Measurements from ENCODE around the gene RTN1. TPM values are rescaled to one million over a fixed set of nuclear protein-coding genes. Genes with fewer than 3 reads are reported as not detected.

Gene RTN1
- total RNA-seq, 4 donors from 2014 or later, result 3.0 to 7.5 (median 3.9) TPM

- H3K27me3 ChIP-seq, result no peaks in the 10 kb centered on the region
- no peaks in the 10 kb centered on the region for H3K36me3 ChIP-seq
- TF ChIP-seq, protein P1, sequence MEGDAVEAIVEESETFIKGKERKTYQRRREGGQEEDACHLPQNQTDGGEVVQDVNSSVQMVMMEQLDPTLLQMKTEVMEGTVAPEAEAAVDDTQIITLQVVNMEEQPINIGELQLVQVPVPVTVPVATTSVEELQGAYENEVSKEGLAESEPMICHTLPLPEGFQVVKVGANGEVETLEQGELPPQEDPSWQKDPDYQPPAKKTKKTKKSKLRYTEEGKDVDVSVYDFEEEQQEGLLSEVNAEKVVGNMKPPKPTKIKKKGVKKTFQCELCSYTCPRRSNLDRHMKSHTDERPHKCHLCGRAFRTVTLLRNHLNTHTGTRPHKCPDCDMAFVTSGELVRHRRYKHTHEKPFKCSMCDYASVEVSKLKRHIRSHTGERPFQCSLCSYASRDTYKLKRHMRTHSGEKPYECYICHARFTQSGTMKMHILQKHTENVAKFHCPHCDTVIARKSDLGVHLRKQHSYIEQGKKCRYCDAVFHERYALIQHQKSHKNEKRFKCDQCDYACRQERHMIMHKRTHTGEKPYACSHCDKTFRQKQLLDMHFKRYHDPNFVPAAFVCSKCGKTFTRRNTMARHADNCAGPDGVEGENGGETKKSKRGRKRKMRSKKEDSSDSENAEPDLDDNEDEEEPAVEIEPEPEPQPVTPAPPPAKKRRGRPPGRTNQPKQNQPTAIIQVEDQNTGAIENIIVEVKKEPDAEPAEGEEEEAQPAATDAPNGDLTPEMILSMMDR (IDR thresholded peaks at IDR 0.05), result peak in 1 of 2 donors; percentile 26
- no peak for TF ChIP-seq POLR2A (IDR thresholded peaks at IDR 0.05)
- H3K27ac ChIP-seq, result no peak overlapping the region
- 46% methylated on average over 8 of the region's 8 CpGs for WGBS
- DNase-seq (ENCODE audit: low spot score in 2 of 2), result no peak
- H3K4me1 ChIP-seq, result no peaks in the 10 kb centered on the region
- H3K9me3 ChIP-seq, result no peaks in the 10 kb centered on the region
- no peak overlapping the region for H3K4me3 ChIP-seq
Measured at GRCh38 chr14:59897757-59898383, 27.3 kb upstream of the RTN1 start.

DNA sequence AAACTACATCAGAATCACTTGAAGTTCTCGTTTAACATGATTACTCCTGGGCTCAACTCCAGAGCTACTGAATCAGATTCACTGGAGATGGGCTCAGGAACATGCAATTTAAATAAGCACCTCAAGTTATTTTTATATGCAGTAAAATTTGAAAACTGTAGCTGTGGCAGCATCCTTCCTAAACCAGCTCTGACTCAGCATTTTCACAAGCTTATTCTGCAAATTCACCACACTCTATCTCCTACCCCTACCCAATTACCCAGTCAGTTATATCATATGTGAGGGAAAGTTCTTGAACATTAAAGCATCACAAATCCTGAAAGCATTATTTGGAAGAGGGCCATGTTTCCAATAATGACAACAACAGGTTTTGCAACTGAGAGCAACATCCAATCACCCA is 25.1 kb upstream of the RTN1 start:
- TF ChIP-seq, protein P1 (IDR thresholded peaks at IDR 0.05), result no peak
- Histone ChIP-seq H3K4me1 (no peaks in the 10 kb centered on the region), H3K27me3 (no peaks in the 10 kb centered on the region), H3K4me3 (no peak overlapping the region), H3K9me3 (no peaks in the 10 kb centered on the region), H3K36me3 (no peaks in the 10 kb centered on the region), H3K27ac (no peak overlapping the region)
- DNase-seq (ENCODE audit: low spot score in 2 of 2), result no peak
- WGBS, result 37% methylated on average over 1 of the region's 1 CpG

DNA sequence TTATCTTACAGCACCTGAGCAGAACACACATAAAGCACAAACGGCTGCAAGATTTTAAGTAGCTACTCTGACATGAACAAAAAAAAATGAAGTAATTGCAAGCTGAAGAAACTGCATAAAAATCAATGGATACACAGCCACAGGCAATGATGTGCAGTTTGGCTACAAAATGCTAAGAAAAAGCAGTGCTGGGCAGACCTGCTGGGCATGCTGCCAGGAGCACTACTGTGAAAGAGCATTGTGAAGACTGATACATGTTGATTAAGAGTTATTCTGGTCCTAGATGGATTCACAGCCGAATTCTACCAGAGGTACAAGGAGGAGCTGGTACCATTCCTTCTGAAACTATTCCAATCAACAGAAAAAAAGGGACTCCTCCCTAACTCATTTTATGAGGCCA is 20.1 kb upstream of the RTN1 start:
- TF ChIP-seq POLR2AphosphoS5 (IDR thresholded peaks at IDR 0.05), result no peak
- TF ChIP-seq, protein P1 (IDR thresholded peaks at IDR 0.05), result no peak
- no peak for TF ChIP-seq POLR2A (IDR thresholded peaks at IDR 0.05)
- TF ChIP-seq EP300 (IDR thresholded peaks at IDR 0.05), result no peak
- no peaks in the 10 kb centered on the region for H3K36me3 ChIP-seq

GRCh38 chr14:59882957-59883356 is 12.4 kb upstream of the RTN1 start:
- peaks cover 8% of the 10 kb centered on the region for H3K27me3 ChIP-seq
- TF ChIP-seq POLR2AphosphoS5 (IDR thresholded peaks at IDR 0.05) (no peak), POLR2A (IDR thresholded peaks at IDR 0.05) (no peak), EP300 (IDR thresholded peaks at IDR 0.05) (no peak)
- TF ChIP-seq, protein P1 (IDR thresholded peaks at IDR 0.05), result no peak
- no peak overlapping the region for H3K27ac ChIP-seq
- no peak for DNase-seq (ENCODE audit: low spot score in 2 of 2)
- H3K4me1 ChIP-seq, result no peaks in the 10 kb centered on the region
- H3K36me3 ChIP-seq, result no peaks in the 10 kb centered on the region
- no peak overlapping the region for H3K4me3 ChIP-seq
- peaks cover 4% of the 10 kb centered on the region for H3K9me3 ChIP-seq
- WGBS, result 32% methylated on average over 1 of the region's 1 CpG

More for the DNA sequence above, 20.1 kb upstream of the RTN1 start:
- Histone ChIP-seq H3K4me3 (no peak overlapping the region), H3K27me3 (no peaks in the 10 kb centered on the region), H3K4me1 (no peaks in the 10 kb centered on the region), H3K9me3 (no peaks in the 10 kb centered on the region), H3K27ac (no peak overlapping the region)
- 57% methylated on average over 2 of the region's 2 CpGs for WGBS
- DNase-seq (ENCODE audit: low spot score in 2 of 2), result no peak

GRCh38 chr14:59871166-59871495 is 555 bp upstream of the RTN1 start:
- DNase-seq (ENCODE audit: low spot score in 2 of 2), result no peak
- Histone ChIP-seq H3K4me3 (peak overlapping the region; percentile 66), H3K27me3 (peaks cover 37% of the 10 kb centered on the region), H3K36me3 (no peaks in the 10 kb centered on the region), H3K27ac (no peak overlapping the region), H3K9me3 (no peaks in the 10 kb centered on the region), H3K4me1 (peaks cover 19% of the 10 kb centered on the region)
- 6% methylated on average over 4 of the region's 4 CpGs for WGBS
- TF ChIP-seq POLR2AphosphoS5 (IDR thresholded peaks at IDR 0.05) (no peak), POLR2A (IDR thresholded peaks at IDR 0.05) (no peak), EP300 (IDR thresholded peaks at IDR 0.05) (no peak)
- TF ChIP-seq, protein P1 (IDR thresholded peaks at IDR 0.05), result no peak

Measured in suprapubic skin (tissue), 4 donors.